Right ventricle myocardium inferior (tissue), 1 donor: ENCODE measurements around the gene SON. TPM values are rescaled to one million over a fixed set of nuclear protein-coding genes. Genes with fewer than 3 reads are reported as not detected.
"Not testable (repeated sequence)": the region's sequence is repeated elsewhere in the genome, so short reads cannot be mapped to it uniquely, and the experiment has no call there.

ENCODE experiments used
- ATAC-seq: fragments of 200-7000 bp; cut with Tn5 transposase; one replicate; pipeline ENCODE4 v1.9.1; 2020; ENCODE audit warnings: mild to moderate bottlenecking, moderate library complexity
- DNase-seq: peaks from one replicate; pipeline ENCODE4 v3.0.0; 2021; ENCODE audit errors: missing footprints
- intact Hi-C: fragments of 100-400 bp; cut with DNase I; formaldehyde crosslinking; loops from one replicate; pipeline ENCODE4 v1.11.0; 2022
- total RNA-seq: library from RNA; stranded (reverse); fragmentation: NEBNext Ultra II Directional; extraction: Animal tissue kit (Norgen Biotek cat#: 25700); gene quantifications from one replicate; pipeline ENCODE4 v1.2.1, GENCODE V29; 2021
- donor health status: DM: no; HTN: yes; CAD: no; lungs with severe emphysema.

Gene SON
- total RNA-seq, 1 donor from 2014 or later = 136 TPM

- intact Hi-C loops, ATAC-seq, DNase-seq: not testable (repeated sequence)
Observed at GRCh38 chr21:33617565-33617964, 74.7 kb downstream of the SON start.

GRCh38 chr21:33618407-33618806 is 75.6 kb downstream of the SON start:
- DNase-seq (no peak), ATAC-seq (no peak)
- intact Hi-C loops = no loop called here

- DNase-seq = no peak
- no peak for ATAC-seq
- intact Hi-C loops = no loop called here
Observed at GRCh38 chr21:33619726-33620125, 76.9 kb downstream of the SON start.

GRCh38 chr21:33622253-33622652 is 79.4 kb downstream of the SON start:
- ATAC-seq (no peak), DNase-seq (no peak)
- intact Hi-C loops = no loop called here

- DNase-seq, ATAC-seq, intact Hi-C loops: not testable (repeated sequence)
Observed at GRCh38 chr21:33626151-33626550, 83.3 kb downstream of the SON start.

Other genes with a start within 250 kb of the SON start
- gene IFNAR1, start 218.1 kb upstream of the SON start, total RNA-seq = 31.6 TPM
- gene IFNGR2, start 139.6 kb upstream of the SON start, total RNA-seq = 36.4 TPM
- 35.1 TPM for gene TMEM50B, start 63.1 kb upstream of the SON start, total RNA-seq
- gene DNAJC28, start 51.3 kb upstream of the SON start, total RNA-seq = 7.6 TPM
- 42.7 TPM for gene GART, start 921 bp upstream of the SON start, total RNA-seq
- gene DONSON, start 45.6 kb downstream of the SON start, total RNA-seq = 6.6 TPM
- 23.2 TPM for gene CRYZL1, start 98.7 kb downstream of the SON start, total RNA-seq
- gene ITSN1, start 99.5 kb downstream of the SON start, total RNA-seq = 42.5 TPM